GM12891 (cell line): ENCODE measurements around the gene EHD2.
"Not testable (repeated sequence)": the region's sequence is repeated elsewhere in the genome, so short reads cannot be mapped to it uniquely, and the experiment has no call there.

ENCODE experiments used
- DNase-seq: peaks from one replicate; pipeline ENCODE4 v3.0.0; 2011; ENCODE audit warnings: low spot score; ENCODE audit not compliant: insufficient read length
- FAIRE-seq: peaks from 2 replicates; lab custom pipeline; 2011; peaks lifted over from hg19 to GRCh38; lab: Jason Lieb, UNC
- PAX5 ChIP-seq: IDR thresholded peaks from 2 replicates; pipeline ENCODE4 v1.6.1; 2011; ENCODE audit warnings: low read length, moderate library complexity, mild to moderate bottlenecking; ENCODE audit not compliant: insufficient read depth, severe bottlenecking
- POLR2A ChIP-seq: IDR thresholded peaks from 2 replicates; pipeline ENCODE4 v1.6.1; 2011; ENCODE audit warnings: low read depth, low read length, control low read depth
- POLR2AphosphoS5 ChIP-seq: IDR thresholded peaks from 2 replicates; pipeline ENCODE4 v1.6.1; 2011; ENCODE audit warnings: low read depth, low read length, control low read depth
- POU2F2 ChIP-seq: IDR thresholded peaks from 2 replicates; pipeline ENCODE4 v1.6.1; 2011; ENCODE audit warnings: low read depth, mild to moderate bottlenecking, control low read depth, low read length, moderate library complexity
- SPI1 ChIP-seq: IDR thresholded peaks from 2 replicates; pipeline ENCODE4 v1.6.1; 2011; ENCODE audit warnings: low read depth, low read length, control low read depth
- TAF1 ChIP-seq: IDR thresholded peaks from 2 replicates; pipeline ENCODE4 v1.6.1; 2011; ENCODE audit warnings: low read depth, low read length, control low read depth

EHD2 gene

DNA sequence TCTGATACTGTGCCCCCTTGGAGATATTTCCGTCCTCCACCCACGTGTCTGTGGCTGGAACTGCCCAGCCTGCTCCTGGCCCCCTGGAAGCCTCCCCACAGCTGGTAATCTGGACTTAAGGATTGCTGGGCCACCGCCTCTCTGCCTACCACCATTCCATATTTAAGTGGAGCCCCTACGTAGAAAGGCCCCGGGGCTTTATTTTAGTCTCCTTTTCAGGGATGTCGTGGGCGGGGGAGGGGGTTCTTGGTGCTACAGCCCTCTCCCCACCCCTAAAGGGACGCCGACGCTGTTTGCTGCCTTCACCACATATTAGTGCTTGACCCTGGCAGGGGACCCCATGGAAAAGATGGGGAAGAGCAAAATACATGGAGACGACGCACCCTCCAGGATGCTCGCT lies 29.4 kb downstream of the EHD2 start:
- TF ChIP-seq POLR2A (no peak), TAF1 (no peak), POU2F2 (no peak), SPI1 (no peak), PAX5 (no peak), POLR2AphosphoS5 (no peak)
- no peak for DNase-seq
- FAIRE-seq = no peak

DNA sequence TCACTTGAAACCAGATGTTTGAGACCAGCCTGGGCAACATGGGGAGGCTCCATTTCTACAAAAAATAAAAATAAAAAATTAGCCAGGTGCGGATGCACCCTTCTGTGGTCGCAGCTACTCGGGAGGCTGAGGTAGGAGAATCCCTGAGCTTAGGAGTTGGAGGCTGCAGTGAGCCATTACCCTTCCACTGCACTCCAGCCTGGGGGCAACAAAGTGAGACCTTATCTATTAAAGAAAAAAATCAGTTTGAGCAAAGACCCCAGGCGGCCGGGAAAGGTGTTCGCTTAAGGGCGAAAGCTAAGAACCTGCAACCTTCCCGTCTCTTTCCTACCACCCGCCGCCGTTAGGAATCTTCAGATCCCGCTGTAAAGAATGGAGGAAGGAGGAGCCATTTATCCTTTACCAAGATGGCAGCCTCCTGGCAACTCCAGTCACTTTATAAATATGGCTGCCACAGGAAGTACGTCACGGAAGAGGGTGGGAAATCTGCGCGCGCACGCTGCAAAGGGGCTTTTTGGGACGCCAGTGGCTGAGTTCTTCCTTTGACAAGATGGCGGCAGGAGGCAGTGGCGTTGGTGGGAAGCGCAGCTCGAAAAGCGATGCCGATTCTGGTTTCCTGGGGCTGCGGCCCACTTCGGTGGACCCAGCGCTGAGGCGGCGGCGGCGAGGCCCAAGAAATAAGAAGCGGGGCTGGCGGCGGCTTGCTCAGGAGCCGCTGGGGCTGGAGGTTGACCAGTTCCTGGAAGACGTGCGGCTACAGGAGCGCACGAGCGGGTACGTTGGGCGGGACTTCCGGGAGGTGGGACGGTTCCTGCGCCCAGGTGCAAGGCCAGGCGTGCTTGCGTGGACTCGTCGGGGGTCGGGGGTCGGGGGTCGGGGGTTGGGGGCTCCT lies 32.0 kb downstream of the EHD2 start, which contains the start of gene NOP53:
Gene NOP53 (plus strand): TSS at position 537 of the 892 bp plus-strand sequence. CDS start 14 bp downstream, at position 551.
- FAIRE-seq = peak; percentile 92

DNA sequence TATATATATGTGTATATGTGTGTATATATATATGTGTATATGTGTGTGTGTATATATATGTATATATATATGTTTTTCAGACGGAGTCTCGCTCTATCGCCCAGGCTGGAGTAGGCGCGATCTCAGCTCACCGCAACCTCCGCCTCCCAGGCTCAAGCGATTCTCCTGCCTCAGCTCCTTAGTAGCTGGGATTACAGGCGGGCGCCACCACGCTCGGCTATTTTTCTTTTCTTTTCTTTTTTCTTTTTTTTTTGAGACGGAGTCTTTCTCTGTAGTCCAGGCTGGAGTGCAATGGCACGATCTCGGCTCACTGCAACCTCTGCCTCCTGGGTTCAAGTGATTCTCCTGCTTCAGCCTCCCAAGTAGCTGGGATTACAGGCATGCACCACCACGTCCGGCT lies 32.9 kb downstream of the EHD2 start:
- FAIRE-seq = not testable (repeated sequence)

More for the DNA sequence above, 32.0 kb downstream of the EHD2 start, which contains the start of gene NOP53:
- peak; percentile 89 for DNase-seq
- no peak for TF ChIP-seq PAX5
- TF ChIP-seq POU2F2 = peak; percentile 78
- no peak for TF ChIP-seq SPI1
- TF ChIP-seq POLR2A = peak; percentile 98
- TF ChIP-seq TAF1 = peak; percentile 97
- TF ChIP-seq POLR2AphosphoS5 = peak; percentile 97

DNA sequence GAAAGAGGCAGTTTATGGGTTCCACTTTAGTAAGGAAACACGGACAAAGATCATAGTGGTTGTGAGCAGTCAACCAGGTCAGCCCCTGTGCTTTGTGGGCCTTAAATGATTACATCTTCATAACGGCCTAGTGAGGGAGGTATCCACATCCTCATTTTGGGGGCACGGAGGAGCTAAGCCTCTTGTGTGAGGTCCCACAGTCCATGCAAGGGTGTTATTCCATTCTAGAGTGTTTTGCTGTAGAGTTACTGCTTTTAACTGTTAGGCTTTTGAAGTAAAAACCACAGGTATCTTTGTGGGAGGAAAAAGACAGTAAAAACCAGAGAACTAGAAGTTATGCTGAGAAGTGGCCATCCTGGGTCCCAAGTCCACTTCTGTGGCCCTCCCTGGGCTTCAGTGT lies 36.1 kb downstream of the EHD2 start:
- no peak for DNase-seq
- TF ChIP-seq POLR2AphosphoS5 (0 out of 2 replicates have a peak, but pooled peaks have one; percentile 36), POLR2A (no peak), POU2F2 (no peak), TAF1 (no peak), PAX5 (peak; percentile 74), SPI1 (peak; percentile 94)
- no peak for FAIRE-seq

More for the DNA sequence above, 32.9 kb downstream of the EHD2 start:
- DNase-seq = not testable (repeated sequence)

DNA sequence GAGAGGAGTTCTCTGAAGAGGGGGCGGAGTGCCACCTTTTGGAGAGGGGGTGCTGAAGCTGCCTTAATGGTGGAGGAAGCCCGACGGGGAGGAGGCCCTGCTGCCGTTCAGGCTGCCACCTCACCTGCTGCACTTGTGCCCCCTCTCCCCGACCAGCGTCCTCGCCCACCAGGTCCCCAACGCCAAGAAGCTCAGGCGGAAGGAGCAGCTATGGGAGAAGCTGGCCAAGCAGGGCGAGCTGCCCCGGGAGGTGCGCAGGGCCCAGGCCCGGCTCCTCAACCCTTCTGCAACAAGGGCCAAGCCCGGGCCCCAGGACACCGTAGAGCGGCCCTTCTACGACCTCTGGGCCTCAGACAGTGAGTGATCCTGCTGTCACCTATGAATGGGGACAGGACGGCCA lies 37.5 kb downstream of the EHD2 start:
- FAIRE-seq (no peak), DNase-seq (no peak)
- TF ChIP-seq TAF1 (no peak), POLR2AphosphoS5 (no peak), PAX5 (no peak), SPI1 (no peak), POLR2A (no peak), POU2F2 (no peak)

DNA sequence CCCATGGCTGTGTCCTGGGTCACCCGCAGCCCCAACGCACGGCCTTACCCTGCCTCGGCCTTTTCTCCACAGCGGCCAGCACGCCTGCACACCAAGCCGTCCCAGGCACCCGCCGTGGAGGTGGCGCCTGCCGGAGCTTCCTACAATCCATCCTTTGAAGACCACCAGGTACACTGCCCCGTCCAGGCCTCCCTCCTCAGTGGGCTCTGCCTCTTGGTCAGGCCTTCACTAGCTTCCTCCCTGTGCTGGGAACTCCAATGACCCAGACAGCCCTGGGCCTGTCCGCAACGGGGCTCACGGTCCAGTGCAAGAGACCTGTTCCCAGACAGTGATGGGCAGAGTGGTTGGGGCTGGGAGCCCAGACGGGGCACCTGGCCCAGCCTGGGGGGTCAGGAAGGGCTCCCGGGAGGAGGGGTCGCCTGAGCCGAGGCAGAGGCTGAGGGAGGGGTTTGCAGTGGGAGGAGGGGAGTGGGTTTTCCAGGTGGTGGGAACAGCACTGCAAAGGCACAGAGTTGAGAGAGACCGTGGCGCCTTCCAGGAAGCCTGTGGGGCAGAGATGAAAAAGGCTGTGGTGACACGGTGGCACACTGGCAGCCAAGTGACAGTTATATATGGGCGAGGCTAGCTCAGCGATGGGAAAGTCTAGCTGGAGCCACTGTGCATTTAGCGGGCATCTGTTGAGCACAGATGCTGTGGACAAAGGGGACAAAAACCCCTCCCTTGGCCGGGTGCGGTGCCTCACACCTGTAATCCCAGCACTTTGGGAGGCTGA lies 39.4 kb downstream of the EHD2 start:
- DNase-seq (no peak), FAIRE-seq (no peak)
- TF ChIP-seq POLR2A (no peak; the same call in 1 of the 2 replicates), POLR2AphosphoS5 (0 out of 2 replicates have a peak, but pooled peaks have one; percentile 5)

DNA sequence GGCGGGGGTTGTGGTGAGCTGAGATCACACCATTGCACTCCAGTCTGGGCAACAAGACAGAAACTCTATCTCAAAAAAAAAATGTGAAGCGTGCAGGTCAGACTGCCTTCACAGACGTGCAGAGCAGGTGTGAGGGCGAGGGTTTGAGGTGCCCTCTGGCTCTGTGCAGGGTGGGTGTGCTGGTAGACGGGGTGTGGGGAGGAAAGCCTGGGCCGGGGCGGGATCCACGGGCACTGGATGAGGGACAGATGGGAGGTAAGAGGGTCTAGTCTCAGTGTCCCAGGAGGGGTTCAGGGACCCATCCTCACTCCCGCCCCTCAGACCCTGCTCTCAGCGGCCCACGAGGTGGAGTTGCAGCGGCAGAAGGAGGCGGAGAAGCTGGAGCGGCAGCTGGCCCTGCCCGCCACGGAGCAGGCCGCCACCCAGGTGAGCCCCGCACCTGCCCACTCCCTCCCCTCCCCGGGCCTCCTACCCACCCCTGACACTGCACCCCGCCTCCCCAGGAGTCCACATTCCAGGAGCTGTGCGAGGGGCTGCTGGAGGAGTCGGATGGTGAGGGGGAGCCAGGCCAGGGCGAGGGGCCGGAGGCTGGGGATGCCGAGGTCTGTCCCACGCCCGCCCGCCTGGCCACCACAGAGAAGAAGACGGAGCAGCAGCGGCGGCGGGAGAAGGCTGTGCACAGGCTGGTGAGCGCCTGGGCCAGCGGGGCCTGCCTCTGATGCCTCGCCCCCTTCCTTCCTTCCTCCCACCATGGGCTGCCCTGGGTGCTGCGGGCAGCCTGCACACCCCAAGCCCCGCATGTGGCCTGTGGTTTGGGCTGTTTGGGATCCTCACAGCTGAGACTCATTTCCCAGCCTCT lies 41.2 kb downstream of the EHD2 start:
- FAIRE-seq = no peak

DNA sequence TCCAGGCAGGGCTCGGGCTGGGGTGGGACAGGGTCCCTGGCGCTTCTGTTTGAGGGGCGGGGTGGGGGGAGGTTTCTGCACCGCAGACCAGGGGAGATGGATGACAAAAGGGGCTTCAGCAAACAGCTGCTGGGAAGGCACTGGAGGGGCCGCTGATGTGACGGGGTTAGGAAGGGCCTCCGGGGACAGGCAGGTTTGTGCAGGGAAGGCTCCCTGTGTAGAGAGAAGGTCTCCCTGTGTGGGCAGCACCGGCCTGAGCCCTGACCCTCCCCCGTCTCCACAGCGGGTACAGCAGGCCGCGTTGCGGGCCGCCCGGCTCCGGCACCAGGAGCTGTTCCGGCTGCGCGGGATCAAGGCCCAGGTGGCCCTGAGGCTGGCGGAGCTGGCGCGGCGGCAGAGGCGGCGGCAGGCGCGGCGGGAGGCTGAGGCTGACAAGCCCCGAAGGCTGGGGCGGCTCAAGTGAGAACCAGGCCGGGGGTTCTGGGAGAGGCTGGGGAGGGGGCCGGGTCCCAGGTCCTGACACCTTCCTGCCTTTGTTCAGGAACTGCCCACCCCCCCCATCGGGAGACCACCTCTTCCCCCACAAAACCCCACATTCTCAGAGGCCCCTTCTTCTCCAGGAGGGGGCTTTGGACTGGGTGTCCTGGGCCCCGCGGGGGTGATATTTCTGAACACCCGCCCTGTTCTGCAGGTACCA lies 42.0 kb downstream of the EHD2 start:
- DNase-seq = no peak
- FAIRE-seq = no peak
- TF ChIP-seq POLR2AphosphoS5 (no peak), TAF1 (no peak), POU2F2 (no peak), POLR2A (no peak), PAX5 (no peak), SPI1 (no peak)

More for the DNA sequence above, 41.2 kb downstream of the EHD2 start:
- TF ChIP-seq PAX5 (no peak), POLR2AphosphoS5 (no peak), POU2F2 (no peak), SPI1 (no peak), POLR2A (no peak)
- no peak for DNase-seq
